Measurements from ENCODE around the gene PTGIS. TPM values are rescaled to one million over a fixed set of nuclear protein-coding genes. Genes with fewer than 3 reads are reported as not detected.
A peak's percentile ranks its signal among the peaks of the same experiment; 100 is the strongest.

Gene PTGIS
- total RNA-seq, 4 donors from 2014 or later = 1.6 to 34.1 (median 8.6) TPM

DNA sequence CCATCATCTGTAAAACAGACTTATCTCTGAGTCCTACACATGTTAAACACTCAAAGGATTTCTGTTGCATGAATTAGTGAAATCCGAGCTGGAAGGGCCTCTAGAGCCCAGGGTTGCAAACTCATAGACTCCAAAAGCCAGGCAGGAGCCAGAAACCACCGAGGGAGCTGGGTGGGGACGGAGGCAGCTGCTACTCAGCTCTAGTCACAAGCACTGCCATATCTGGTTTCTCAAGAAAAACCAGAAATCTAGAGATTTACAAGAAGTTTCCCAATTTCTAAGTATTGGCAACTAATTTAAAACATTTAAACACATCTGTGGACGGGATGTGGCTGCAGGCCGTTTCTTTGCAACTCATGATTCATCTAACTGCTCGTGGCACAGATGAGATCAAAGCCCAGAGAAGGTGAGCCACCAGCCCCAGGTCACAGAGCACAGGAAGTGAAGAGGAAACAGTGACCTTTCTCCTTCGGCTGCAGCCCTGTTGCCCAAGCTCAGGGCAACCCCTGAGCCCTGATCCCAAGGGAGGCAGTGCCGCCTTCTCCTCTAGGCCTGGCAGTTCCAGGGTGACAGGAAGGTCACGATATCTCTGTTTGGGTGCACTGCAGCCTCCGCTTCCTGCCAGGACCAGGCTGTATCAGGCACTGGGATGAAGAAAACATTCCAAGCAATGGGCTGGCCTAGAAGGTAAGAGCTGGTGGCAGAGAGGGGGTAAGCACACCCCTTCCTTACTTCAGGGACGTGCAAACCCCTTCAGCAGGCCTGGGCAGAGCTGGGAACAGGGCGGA is 26.4 kb upstream of the PTGIS start:
- no peak overlapping the region for H3K4me3 ChIP-seq
- H3K27ac ChIP-seq = peak overlapping the region; percentile 69 to 89 (median 82)
- H3K4me1 ChIP-seq = peaks cover 8 to 61% (median 33%) of the 10 kb centered on the region in 3 donors
- no peaks in the 10 kb centered on the region for H3K9me3 ChIP-seq
- intact Hi-C loops (cut with DNase I) = no loop called here
- DNase-seq = no peak
- TF ChIP-seq POLR2A (IDR thresholded peaks at IDR 0.05) = no peak
- TF ChIP-seq, protein P1, sequence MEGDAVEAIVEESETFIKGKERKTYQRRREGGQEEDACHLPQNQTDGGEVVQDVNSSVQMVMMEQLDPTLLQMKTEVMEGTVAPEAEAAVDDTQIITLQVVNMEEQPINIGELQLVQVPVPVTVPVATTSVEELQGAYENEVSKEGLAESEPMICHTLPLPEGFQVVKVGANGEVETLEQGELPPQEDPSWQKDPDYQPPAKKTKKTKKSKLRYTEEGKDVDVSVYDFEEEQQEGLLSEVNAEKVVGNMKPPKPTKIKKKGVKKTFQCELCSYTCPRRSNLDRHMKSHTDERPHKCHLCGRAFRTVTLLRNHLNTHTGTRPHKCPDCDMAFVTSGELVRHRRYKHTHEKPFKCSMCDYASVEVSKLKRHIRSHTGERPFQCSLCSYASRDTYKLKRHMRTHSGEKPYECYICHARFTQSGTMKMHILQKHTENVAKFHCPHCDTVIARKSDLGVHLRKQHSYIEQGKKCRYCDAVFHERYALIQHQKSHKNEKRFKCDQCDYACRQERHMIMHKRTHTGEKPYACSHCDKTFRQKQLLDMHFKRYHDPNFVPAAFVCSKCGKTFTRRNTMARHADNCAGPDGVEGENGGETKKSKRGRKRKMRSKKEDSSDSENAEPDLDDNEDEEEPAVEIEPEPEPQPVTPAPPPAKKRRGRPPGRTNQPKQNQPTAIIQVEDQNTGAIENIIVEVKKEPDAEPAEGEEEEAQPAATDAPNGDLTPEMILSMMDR (IDR thresholded peaks at IDR 0.05) = no peak
- H3K36me3 ChIP-seq = no peaks in the 10 kb centered on the region
- H3K27me3 ChIP-seq = no peaks in the 10 kb centered on the region
- WGBS, 2 donors = 21 to 35% methylated on average over 7 to 9 of the region's 12 CpGs

DNA sequence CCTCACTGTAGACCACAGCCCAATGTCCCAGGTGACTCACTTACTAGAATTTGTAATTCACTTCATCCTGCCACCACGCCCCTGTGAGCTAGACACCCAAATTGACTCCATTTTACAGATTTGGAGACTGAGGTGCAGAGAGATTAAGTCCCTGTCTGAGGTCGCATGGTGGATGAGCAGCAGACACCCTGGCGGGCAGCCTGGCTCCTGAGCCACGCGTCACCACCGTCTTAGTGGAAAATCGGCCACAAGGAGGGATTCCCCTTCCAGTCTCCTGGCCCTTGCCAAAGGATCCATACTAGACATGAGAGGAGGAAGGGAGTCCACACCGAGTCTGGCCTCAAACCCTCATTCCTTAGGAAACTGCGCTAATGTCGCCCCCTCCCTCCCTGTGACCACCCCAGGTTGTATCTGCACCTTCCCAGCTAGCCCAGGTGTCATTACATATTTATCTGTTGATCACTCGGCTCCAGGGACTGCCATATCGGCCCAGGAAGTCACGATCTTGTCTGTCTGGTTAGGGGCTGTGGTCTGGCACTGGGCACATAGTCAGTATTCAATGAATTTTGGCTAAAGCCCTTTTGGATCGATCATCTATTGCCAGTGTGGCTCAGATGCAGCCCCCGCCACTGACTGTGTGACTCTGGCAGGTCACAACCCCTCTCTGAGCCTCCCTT is 25.7 kb upstream of the PTGIS start:
- TF ChIP-seq POLR2A (IDR thresholded peaks at IDR 0.05) = no peak
- TF ChIP-seq, protein P1 (IDR thresholded peaks at IDR 0.05) = no peak
- Histone ChIP-seq H3K9me3 (no peaks in the 10 kb centered on the region), H3K4me1 (peaks cover 8 to 61% (median 33%) of the 10 kb centered on the region in 3 donors), H3K27ac (peak overlapping the region; percentile 69 to 89 (median 82)), H3K4me3 (no peak overlapping the region), H3K36me3 (no peaks in the 10 kb centered on the region), H3K27me3 (no peaks in the 10 kb centered on the region)
- intact Hi-C loops (cut with DNase I) = no loop called here
- WGBS, 2 donors = 65 to 73% methylated on average over 8 to 11 of the region's 15 CpGs
- no peak for DNase-seq

DNA sequence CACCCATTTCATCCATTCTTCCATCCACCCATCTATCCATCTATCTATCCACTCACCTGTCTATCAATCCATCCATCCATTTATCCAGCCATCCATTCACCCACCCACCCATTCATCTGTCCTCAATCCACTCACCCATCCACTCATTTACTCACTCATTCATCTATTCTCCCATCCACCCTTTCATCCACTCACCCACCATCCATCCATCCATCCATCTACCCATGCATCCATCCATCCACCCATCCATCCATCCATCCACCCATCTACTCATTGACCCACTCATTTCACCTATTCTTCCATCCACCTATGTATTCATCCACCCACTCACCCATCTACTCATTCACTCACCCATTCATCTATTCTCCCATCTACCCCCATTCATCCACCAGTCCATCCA is 24.2 kb upstream of the PTGIS start:
- Histone ChIP-seq H3K27me3 (peaks cover 0 to 9% (median 0%) of the 10 kb centered on the region in 4 donors), H3K4me3 (no peak overlapping the region), H3K4me1 (peaks cover 8 to 66% (median 33%) of the 10 kb centered on the region in 3 donors), H3K27ac (peak overlapping the region in 3 of 4 donors; percentile 24 to 89 (median 84)), H3K36me3 (no peaks in the 10 kb centered on the region), H3K9me3 (no peaks in the 10 kb centered on the region)
- intact Hi-C loops (cut with DNase I) = no loop called here
- DNase-seq = no peak
- TF ChIP-seq POLR2A (IDR thresholded peaks at IDR 0.05) = no peak
- TF ChIP-seq, protein P1 (IDR thresholded peaks at IDR 0.05) = no peak

DNA sequence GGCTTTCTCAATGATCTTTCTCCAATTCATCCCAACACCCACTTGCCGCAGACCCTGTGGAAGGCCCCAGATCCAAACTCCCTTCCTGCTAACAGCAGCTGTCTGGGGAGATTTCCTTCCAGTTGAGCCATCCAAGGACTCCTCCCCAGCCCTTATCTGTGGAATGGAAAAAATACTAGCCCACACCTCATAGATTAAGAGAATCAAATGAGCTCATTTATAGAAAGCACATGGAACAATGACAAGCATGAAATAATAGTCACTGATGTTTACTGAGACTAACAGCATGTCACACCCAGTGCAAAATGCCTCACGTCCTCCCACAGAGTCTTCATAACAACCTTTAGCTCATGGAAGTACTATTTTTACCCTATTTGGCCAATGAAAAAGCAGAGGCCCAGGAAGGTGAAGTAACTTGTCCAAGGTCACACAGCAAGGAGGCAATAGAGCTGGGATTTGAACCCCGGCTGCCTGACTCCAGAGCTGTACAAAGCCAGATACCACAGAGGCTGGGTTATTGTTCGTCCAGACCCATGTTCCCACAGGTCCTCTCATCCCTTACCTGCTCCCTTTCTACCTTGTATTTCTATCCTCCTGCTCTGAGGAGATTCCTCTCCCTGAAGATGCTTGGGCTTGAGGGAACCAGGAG is 23.4 kb upstream of the PTGIS start:
- WGBS, 2 donors = 58 to 63% methylated on average over 4 of the region's 4 CpGs
- no peak for DNase-seq
- TF ChIP-seq, protein P1 (IDR thresholded peaks at IDR 0.05) = no peak
- no peak for TF ChIP-seq POLR2A (IDR thresholded peaks at IDR 0.05)
- intact Hi-C loops (cut with DNase I) = no loop called here
- H3K4me3 ChIP-seq = no peak overlapping the region
- H3K4me1 ChIP-seq = peaks cover 8 to 58% (median 32%) of the 10 kb centered on the region in 3 donors
- peak overlapping the region in 3 of 4 donors; percentile 24 to 89 (median 84) for H3K27ac ChIP-seq
- peaks cover 0 to 9% (median 0%) of the 10 kb centered on the region in 4 donors for H3K27me3 ChIP-seq
- no peaks in the 10 kb centered on the region for H3K9me3 ChIP-seq
- H3K36me3 ChIP-seq = no peaks in the 10 kb centered on the region

Measured in esophagus squamous epithelium (tissue), 5 donors.